ENCODE data around the gene PCK2. TPM values are rescaled to one million over a fixed set of nuclear protein-coding genes. Genes with fewer than 3 reads are reported as not detected.

The PCK2 gene
- total and polyA plus RNA-seq, 4 donors = 39.8 to 250 (median 221) TPM

DNA sequence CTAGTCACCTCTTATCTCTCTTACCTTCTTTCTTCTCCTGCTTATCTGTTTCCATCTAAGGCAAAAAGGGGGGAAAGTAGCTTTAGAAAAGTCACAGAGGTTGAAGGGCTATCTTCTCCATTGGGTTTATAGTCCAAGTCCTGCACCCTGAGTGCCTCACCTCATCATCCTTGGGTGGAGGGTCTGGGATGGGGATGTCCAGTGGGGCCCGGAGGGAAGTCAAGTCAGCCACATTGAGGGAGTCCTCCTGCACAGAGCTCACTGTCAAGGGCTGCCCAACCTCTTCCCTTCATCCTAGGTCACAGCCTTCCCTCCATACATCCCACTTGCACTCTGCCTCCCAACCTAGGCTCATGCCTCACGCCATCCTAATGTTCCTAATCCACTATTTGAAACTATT lies 51.1 kb downstream of the PCK2 start:
- H3K9me3 ChIP-seq (ENCODE audit: control insufficient read depth in 4 of 4, low read length in 3 of 4) = no peaks in the 10 kb centered on the region
- TF ChIP-seq SP1 (IDR thresholded peaks at IDR 0.05) (no peak), TAF1 (conservative IDR thresholded peaks at IDR 0.05) (no peak)
- TF ChIP-seq, protein P1, sequence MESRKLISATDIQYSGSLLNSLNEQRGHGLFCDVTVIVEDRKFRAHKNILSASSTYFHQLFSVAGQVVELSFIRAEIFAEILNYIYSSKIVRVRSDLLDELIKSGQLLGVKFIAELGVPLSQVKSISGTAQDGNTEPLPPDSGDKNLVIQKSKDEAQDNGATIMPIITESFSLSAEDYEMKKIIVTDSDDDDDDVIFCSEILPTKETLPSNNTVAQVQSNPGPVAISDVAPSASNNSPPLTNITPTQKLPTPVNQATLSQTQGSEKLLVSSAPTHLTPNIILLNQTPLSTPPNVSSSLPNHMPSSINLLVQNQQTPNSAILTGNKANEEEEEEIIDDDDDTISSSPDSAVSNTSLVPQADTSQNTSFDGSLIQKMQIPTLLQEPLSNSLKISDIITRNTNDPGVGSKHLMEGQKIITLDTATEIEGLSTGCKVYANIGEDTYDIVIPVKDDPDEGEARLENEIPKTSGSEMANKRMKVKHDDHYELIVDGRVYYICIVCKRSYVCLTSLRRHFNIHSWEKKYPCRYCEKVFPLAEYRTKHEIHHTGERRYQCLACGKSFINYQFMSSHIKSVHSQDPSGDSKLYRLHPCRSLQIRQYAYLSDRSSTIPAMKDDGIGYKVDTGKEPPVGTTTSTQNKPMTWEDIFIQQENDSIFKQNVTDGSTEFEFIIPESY (IDR thresholded peaks at IDR 0.05) = no peak
- 93% methylated on average over 2 of the region's 2 CpGs for WGBS
- H3K36me3 ChIP-seq (ENCODE audit: control insufficient read depth in 4 of 4, insufficient read depth in 3 of 4, low read depth in 1 of 4, low read length in 3 of 4) = peaks cover 4 to 20% (median 15%) of the 10 kb centered on the region in 4 donors
- H3K27me3 ChIP-seq (ENCODE audit: control insufficient read depth in 4 of 4, insufficient read depth in 4 of 4, low read length in 3 of 4) = no peaks in the 10 kb centered on the region
- no peak for DNase-seq (ENCODE audit: low spot score)
- no peak overlapping the region for H3K4me3 ChIP-seq (ENCODE audit: low read depth in 1 of 3, low read length in 3 of 3)
- H3K4me1 ChIP-seq (ENCODE audit: control insufficient read depth in 4 of 4, insufficient read depth in 4 of 4, low read length in 3 of 4) = peaks cover 3 to 50% (median 30%) of the 10 kb centered on the region in 4 donors
- H3K27ac ChIP-seq (ENCODE audit: low read depth in 1 of 2, low read length in 2 of 2) = no peak overlapping the region
- H3K9ac ChIP-seq (ENCODE audit: low read depth in 1 of 2, low read length in 2 of 2) = no peak overlapping the region

- Histone ChIP-seq H3K4me3 (ENCODE audit: low read depth in 1 of 3, low read length in 3 of 3) (peak overlapping the region; percentile 69 to 82 (median 72)), H3K27me3 (ENCODE audit: control insufficient read depth in 4 of 4, insufficient read depth in 4 of 4, low read length in 3 of 4) (no peaks in the 10 kb centered on the region), H3K9me3 (ENCODE audit: control insufficient read depth in 4 of 4, low read length in 3 of 4) (no peaks in the 10 kb centered on the region), H3K4me1 (ENCODE audit: control insufficient read depth in 4 of 4, insufficient read depth in 4 of 4, low read length in 3 of 4) (peaks cover 3 to 44% (median 27%) of the 10 kb centered on the region in 4 donors), H3K9ac (ENCODE audit: low read depth in 1 of 2, low read length in 2 of 2) (peak overlapping the region; percentile 51 to 63), H3K36me3 (ENCODE audit: control insufficient read depth in 4 of 4, insufficient read depth in 3 of 4, low read depth in 1 of 4, low read length in 3 of 4) (peaks cover 5 to 26% (median 21%) of the 10 kb centered on the region in 4 donors), H3K27ac (ENCODE audit: low read depth in 1 of 2, low read length in 2 of 2) (peak overlapping the region; percentile 89 to 91)
- 3% methylated on average over 9 of the region's 9 CpGs for WGBS
- DNase-seq (ENCODE audit: low spot score) = no peak
- TF ChIP-seq RXRA (IDR thresholded peaks at IDR 0.05) (no peak), GABPA (IDR thresholded peaks at IDR 0.05 in 1 of 2, conservative IDR thresholded peaks at IDR 0.05 in 1 of 2) (no peak), TAF1 (conservative IDR thresholded peaks at IDR 0.05) (no peak), RAD21 (IDR thresholded peaks at IDR 0.05) (no peak)
- TF ChIP-seq, protein P2, sequence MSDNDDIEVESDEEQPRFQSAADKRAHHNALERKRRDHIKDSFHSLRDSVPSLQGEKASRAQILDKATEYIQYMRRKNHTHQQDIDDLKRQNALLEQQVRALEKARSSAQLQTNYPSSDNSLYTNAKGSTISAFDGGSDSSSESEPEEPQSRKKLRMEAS (IDR thresholded peaks at IDR 0.05) = no peak
Observed at GRCh38 chr14:24145690-24146452, 51.8 kb downstream of the PCK2 start.

GRCh38 chr14:24146453-24146977 lies 52.4 kb downstream of the PCK2 start, which contains the start of gene PSME2:
Gene PSME2, minus strand, starts transcription at chr14:24146610. Its CDS starts 29 bp downstream, at chr14:24146581.
- peaks cover 5 to 33% (median 28%) of the 10 kb centered on the region in 4 donors for H3K36me3 ChIP-seq (ENCODE audit: control insufficient read depth in 4 of 4, insufficient read depth in 3 of 4, low read depth in 1 of 4, low read length in 3 of 4)

More at GRCh38 chr14:24146453-24146977, 52.4 kb downstream of the PCK2 start, which contains the start of gene PSME2:
- Histone ChIP-seq H3K27me3 (ENCODE audit: control insufficient read depth in 4 of 4, insufficient read depth in 4 of 4, low read length in 3 of 4) (no peaks in the 10 kb centered on the region), H3K9ac (ENCODE audit: low read depth in 1 of 2, low read length in 2 of 2) (peak within 1 kb of the TSS; percentile 57 to 79), H3K4me1 (ENCODE audit: control insufficient read depth in 4 of 4, insufficient read depth in 4 of 4, low read length in 3 of 4) (peaks cover 3 to 42% (median 26%) of the 10 kb centered on the region in 4 donors), H3K4me3 (ENCODE audit: low read depth in 1 of 3, low read length in 3 of 3) (peak within 1 kb of the TSS; percentile 87 to 97 (median 93)), H3K9me3 (ENCODE audit: control insufficient read depth in 4 of 4, low read length in 3 of 4) (no peaks in the 10 kb centered on the region), H3K27ac (ENCODE audit: low read depth in 1 of 2, low read length in 2 of 2) (peak within 1 kb of the TSS; percentile 89 to 91)
- WGBS = under 1% methylated on average over 25 of the region's 25 CpGs
- TF ChIP-seq JUND (IDR thresholded peaks at IDR 0.05) (peak in 1 of 2 donors; percentile 53), RXRA (IDR thresholded peaks at IDR 0.05) (peak; percentile 38 to 63), ATF3 (IDR thresholded peaks at IDR 0.05) (no peak), FOXA2 (IDR thresholded peaks at IDR 0.05) (no peak), FOXA1 (IDR thresholded peaks at IDR 0.05) (peak; percentile 39), RAD21 (IDR thresholded peaks at IDR 0.05) (peak in 1 of 2 donors; percentile 11), SP1 (IDR thresholded peaks at IDR 0.05) (peak; percentile 59), HNF4A (conservative IDR thresholded peaks at IDR 0.05) (peak; percentile 78 to 84), HNF4G (IDR thresholded peaks at IDR 0.05) (peak; percentile 67)
- peak; percentile 88 for DNase-seq (ENCODE audit: low spot score)

All from liver (tissue), 9 donors.